BLaER1 (cell line): Measurements from ENCODE around the gene TERT.
"Not testable (repeated sequence)": the region's sequence is repeated elsewhere in the genome, so short reads cannot be mapped to it uniquely, and the experiment has no call there.

Experiments
- H3K27ac ChIP-seq: shearing (Covaris generic); formaldehyde crosslinking; 2 replicates; pipeline ENCODE4 v1.8.1; 2022
- H3K27me3 ChIP-seq: shearing (Covaris generic); formaldehyde crosslinking; 2 replicates; pipeline ENCODE4 v1.8.1; 2022
- H3K36me3 ChIP-seq: shearing (Covaris generic); formaldehyde crosslinking; 2 replicates; pipeline ENCODE4 v1.8.1; 2022
- H3K4me1 ChIP-seq: shearing (Covaris generic); formaldehyde crosslinking; 2 replicates; pipeline ENCODE4 v1.8.1; 2022
- H3K4me2 ChIP-seq: shearing (Covaris generic); formaldehyde crosslinking; 2 replicates; pipeline ENCODE4 v1.8.1; 2022
- H3K4me3 ChIP-seq: shearing (Covaris generic); formaldehyde crosslinking; 2 replicates; pipeline ENCODE4 v1.8.1; 2022
- H3K9ac ChIP-seq: shearing (Covaris generic); formaldehyde crosslinking; 2 replicates; pipeline ENCODE4 v1.8.1; 2022
- H3K9me3 ChIP-seq: shearing (Covaris generic); formaldehyde crosslinking; 2 replicates; pipeline ENCODE4 v1.8.1; 2022
- H4K20me1 ChIP-seq: shearing (Covaris generic); formaldehyde crosslinking; 2 replicates; pipeline ENCODE4 v1.8.1; 2022
- Cebpa-rat ChIP-seq: shearing (Covaris generic); IDR thresholded peaks from 2 replicates; pipeline ENCODE4 v1.8.1; 2022

The TERT gene

DNA sequence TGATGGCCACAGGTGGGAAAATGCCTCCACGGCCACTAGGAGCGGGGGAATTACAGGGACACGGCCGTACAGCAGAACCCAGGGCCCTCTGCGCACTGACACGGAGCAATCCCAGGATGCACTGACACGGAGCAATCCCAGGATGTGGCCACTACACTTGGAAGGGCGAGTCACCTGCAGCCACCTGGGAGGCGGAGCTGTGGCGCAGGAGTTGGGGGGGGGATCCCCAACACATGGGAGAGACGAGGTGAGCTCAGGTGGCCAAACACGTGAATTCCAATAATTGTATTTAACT is 43.3 kb upstream of the TERT start:
- no peak for TF ChIP-seq Cebpa-rat
- Histone ChIP-seq H4K20me1 (peaks cover 99% of the 10 kb centered on the region), H3K27me3 (no peaks in the 10 kb centered on the region), H3K4me3 (no peak overlapping the region), H3K9ac (no peak overlapping the region), H3K4me1 (peaks cover 62% of the 10 kb centered on the region), H3K27ac (no peak overlapping the region), H3K36me3 (peaks cover 99% of the 10 kb centered on the region), H3K9me3 (no peaks in the 10 kb centered on the region), H3K4me2 (peak overlapping the region; percentile 77)

DNA sequence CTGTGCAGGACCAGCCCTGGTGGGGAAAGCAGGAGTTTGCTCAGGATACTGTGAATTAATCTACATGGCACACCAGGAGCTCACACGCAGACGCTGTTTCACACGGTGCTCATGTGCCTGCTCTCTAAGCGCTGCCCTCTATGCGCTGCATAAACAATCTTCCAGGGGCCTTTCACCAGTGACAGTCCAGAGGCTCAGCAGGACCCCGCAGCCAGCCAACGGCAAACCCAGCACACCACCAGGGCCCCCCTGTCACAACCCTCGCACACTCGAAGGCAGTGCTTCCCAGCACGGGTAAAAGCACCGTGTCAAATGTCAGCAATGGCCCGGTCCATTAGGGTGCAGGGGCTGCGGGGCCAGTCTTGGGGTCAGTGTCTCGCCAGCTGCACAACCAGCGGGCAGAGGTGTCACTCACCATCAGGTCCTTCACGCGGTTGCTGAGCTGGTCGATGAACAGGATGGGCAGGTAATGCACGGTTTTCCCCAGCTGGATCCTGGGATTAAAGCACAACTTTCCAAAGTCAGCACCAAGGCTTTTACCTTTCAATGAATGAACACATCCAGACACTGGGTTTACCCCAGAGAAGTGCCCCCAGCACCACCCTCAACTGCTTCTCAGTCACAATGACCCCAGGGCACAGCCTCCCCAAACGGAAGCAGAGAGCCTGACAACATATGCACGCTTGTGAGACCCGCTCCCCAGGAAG is 42.8 kb upstream of the TERT start:
- Histone ChIP-seq H3K4me3 (no peak overlapping the region), H3K27me3 (no peaks in the 10 kb centered on the region), H3K9ac (peak overlapping the region; percentile 42; the same call in 1 of the 2 replicates), H4K20me1 (peaks cover 99% of the 10 kb centered on the region), H3K4me1 (peaks cover 60% of the 10 kb centered on the region), H3K36me3 (peaks cover 99% of the 10 kb centered on the region), H3K4me2 (peak overlapping the region; percentile 77), H3K9me3 (no peaks in the 10 kb centered on the region), H3K27ac (peak overlapping the region; percentile 22; the same call in 1 of the 2 replicates)
- TF ChIP-seq Cebpa-rat: no peak

DNA sequence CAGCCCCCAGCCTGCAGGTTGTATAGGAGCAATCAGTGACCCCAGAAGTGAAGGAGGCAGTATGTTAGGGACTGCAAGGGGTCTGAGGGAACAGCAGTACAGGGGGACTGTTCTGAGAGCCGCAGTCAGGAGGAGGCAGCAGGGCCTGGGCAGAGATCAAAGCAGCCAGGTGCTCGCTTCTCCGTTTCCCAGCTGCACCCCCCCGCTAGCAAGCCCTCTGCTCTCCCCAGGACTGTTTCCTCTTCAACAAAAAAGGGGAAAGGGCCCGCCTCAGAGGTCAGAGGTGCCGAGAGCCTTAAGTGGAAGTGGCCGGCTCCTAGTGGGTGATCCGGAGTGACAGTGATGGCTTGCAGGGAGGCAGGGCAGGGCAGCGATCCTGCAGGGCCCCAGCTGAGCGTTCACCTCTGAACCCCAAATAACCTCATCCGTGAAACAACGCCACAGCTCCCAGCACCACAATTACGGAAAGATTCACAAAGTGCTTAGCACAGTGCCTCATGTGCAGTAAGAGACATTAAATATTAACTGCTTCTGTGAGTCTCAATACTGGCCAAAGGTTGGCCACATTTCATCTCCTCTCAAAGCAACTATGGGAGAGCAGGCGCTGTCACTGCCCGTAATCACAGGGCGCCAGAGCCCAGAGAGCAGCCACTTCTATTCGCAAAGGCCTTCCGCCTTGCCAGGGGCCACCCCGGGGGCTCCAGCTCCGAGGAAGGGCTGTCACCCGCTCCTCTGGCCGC is 42.1 kb upstream of the TERT start:
- H3K4me2 ChIP-seq: peak overlapping the region; percentile 77
- peaks cover 61% of the 10 kb centered on the region for H3K4me1 ChIP-seq
- peaks cover 99% of the 10 kb centered on the region for H3K36me3 ChIP-seq
- 0 out of 2 replicates have a peak overlapping the region, but pooled peaks have one; percentile 14 for H3K4me3 ChIP-seq
- no peaks in the 10 kb centered on the region for H3K27me3 ChIP-seq
- peaks cover 99% of the 10 kb centered on the region for H4K20me1 ChIP-seq
- peak overlapping the region; percentile 32; the same call in 1 of the 2 replicates for H3K27ac ChIP-seq
- H3K9me3 ChIP-seq: no peaks in the 10 kb centered on the region
- TF ChIP-seq Cebpa-rat: no peak
- peak overlapping the region; percentile 42; the same call in 1 of the 2 replicates for H3K9ac ChIP-seq

DNA sequence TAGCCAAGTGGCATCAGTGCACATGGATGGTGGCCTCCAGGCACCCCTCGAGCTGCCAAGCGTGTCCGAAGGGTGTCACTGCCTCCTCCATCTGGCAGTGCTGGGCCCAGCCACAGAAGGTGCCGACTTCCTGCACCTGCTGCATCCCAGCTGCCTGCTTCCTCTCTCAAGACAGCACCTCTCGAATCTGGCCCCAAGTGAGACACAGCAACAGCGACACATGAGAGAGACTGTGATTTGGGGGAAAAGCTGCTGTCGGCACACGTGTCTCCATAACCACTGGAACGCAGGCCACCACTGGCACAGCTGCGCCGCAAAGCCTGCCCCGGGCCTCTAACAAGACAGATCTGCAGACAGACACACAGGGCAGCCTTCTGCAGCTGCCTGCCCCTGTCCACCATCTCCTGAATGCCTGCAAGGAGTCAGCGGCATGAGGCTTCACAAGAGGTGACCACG is 41.3 kb upstream of the TERT start:
- Histone ChIP-seq H3K9me3 (no peaks in the 10 kb centered on the region), H4K20me1 (peaks cover 99% of the 10 kb centered on the region)

DNA sequence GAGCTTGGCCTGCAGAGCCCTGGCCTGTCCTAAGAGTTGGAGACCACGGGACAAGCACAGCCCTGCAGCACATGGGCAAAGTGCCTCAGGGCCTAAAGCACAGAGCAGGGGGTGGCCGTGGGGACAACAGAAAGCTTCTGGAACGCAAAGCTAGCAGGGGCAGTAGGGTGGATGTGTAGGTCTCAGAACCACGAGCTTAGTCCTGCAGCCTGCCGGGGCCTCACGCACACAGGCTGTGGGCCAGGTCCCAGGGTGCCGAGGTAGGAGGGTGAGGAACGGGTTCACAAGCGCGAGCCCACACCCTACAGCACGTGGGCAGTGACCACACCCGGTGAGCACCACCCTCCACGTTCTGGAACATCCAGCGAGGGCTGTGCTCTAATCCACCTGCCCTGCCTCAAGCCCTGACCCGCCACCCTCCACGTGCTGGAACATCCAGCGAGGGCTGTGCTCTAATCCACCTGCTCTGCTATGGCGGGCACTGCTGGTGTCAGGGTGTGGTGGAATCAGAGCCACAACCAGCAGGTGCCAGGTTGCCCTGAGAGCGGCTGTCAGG is 40.8 kb upstream of the TERT start:
- Histone ChIP-seq H3K27ac (peak overlapping the region; percentile 50; the same call in 1 of the 2 replicates), H3K9me3 (no peaks in the 10 kb centered on the region), H4K20me1 (peaks cover 99% of the 10 kb centered on the region), H3K4me3 (no peak overlapping the region), H3K27me3 (no peaks in the 10 kb centered on the region), H3K4me2 (peak overlapping the region; percentile 77), H3K9ac (no peak overlapping the region), H3K4me1 (peaks cover 65% of the 10 kb centered on the region), H3K36me3 (peaks cover 99% of the 10 kb centered on the region)
- no peak for TF ChIP-seq Cebpa-rat

More for the DNA sequence above, 41.3 kb upstream of the TERT start:
- TF ChIP-seq Cebpa-rat: no peak
- no peak overlapping the region for H3K4me3 ChIP-seq
- peak overlapping the region; percentile 50 for H3K27ac ChIP-seq
- H3K9ac ChIP-seq: no peak overlapping the region
- peak overlapping the region; percentile 77 for H3K4me2 ChIP-seq
- no peaks in the 10 kb centered on the region for H3K27me3 ChIP-seq
- H3K36me3 ChIP-seq: peaks cover 99% of the 10 kb centered on the region
- peaks cover 61% of the 10 kb centered on the region for H3K4me1 ChIP-seq

DNA sequence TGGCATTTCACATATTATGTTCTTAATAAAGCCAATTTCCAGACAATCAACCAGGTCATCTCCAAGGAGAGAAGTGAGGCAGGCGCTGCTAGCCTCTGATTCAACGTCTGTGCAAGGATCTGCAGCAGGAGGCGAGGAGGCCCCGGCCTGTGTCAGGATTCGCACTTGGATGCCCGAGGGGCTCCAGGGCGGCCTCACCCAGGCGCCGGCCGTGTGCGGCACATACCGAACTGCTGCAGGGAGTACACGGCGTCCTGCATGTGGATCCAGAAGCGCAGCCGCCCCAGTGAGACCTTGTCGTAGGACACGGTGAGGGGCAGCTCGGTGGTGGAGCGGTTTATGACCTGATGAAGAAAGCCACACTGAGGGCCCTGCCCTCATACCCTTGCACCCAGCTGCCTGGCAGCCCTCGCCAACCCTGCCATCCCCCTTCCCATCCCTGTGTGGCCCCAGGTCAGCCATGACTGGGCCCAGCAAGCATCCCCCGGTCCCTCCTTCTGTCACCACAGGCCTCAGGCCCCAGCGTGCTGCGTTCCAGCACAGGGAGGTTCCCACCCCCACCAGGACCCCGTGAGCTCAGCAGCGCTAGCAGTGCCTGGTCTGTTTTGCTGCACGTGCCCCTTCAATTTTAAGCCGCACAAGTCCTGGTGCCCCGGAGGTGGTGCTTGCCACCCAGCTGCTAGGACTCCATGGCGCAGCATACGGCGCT is 40.1 kb upstream of the TERT start:
- H3K4me3 ChIP-seq: no peak overlapping the region
- peaks cover 99% of the 10 kb centered on the region for H4K20me1 ChIP-seq
- no peaks in the 10 kb centered on the region for H3K9me3 ChIP-seq
- peak overlapping the region; percentile 77 for H3K4me2 ChIP-seq
- TF ChIP-seq Cebpa-rat: no peak
- H3K36me3 ChIP-seq: peaks cover 99% of the 10 kb centered on the region
- no peaks in the 10 kb centered on the region for H3K27me3 ChIP-seq
- H3K4me1 ChIP-seq: peaks cover 65% of the 10 kb centered on the region
- no peak overlapping the region for H3K27ac ChIP-seq
- no peak overlapping the region for H3K9ac ChIP-seq

DNA sequence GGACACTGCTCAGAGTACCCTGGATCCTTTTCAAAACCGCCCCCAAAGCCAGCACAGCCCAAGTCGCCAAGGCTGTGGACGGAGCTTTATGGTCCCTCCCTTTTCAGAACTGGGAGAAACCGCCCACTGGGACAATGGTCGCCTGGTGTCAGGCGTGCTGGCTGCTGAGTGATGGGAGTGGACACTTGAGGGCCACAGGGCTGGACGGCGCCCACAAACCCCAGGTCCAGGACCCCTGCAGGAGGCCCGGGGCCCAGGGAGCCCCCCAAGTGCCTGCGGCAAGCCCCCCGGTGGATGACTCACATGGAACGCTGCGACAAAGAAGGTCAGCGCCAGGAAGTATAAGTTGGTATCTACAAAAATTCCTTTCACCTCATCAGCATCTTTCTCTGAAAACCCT is 39.1 kb upstream of the TERT start:
- Histone ChIP-seq H3K4me1 (peaks cover 65% of the 10 kb centered on the region), H3K27me3 (no peaks in the 10 kb centered on the region), H3K27ac (no peak overlapping the region), H3K9me3 (no peaks in the 10 kb centered on the region), H3K9ac (no peak overlapping the region), H4K20me1 (peaks cover 98% of the 10 kb centered on the region), H3K36me3 (peaks cover 99% of the 10 kb centered on the region), H3K4me2 (no peak overlapping the region), H3K4me3 (no peak overlapping the region)
- TF ChIP-seq Cebpa-rat: no peak

DNA sequence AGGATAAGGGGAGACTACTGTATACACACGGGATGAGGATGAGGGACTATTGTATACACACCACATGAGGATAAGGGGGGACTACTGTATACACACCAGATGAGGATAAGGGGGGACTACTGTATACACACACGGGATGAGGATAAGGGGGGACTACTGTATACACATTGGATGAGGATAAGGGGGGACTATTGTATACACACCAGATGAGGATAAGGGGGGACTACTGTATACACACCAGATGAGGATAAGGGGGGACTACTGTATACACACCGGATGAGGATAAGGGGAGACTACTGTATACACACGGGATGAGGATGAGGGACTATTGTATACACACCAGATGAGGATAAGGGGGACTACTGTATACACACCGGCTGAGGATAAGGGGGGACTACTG is 38.4 kb upstream of the TERT start:
- not testable (repeated sequence) for H3K4me2 ChIP-seq, H3K27me3 ChIP-seq, H3K9me3 ChIP-seq, H3K4me3 ChIP-seq, H3K27ac ChIP-seq, H3K9ac ChIP-seq
- H3K4me1 ChIP-seq: peaks cover 59% of the 10 kb centered on the region
- peaks cover 99% of the 10 kb centered on the region for H3K36me3 ChIP-seq
- H4K20me1 ChIP-seq: peaks cover 98% of the 10 kb centered on the region

DNA sequence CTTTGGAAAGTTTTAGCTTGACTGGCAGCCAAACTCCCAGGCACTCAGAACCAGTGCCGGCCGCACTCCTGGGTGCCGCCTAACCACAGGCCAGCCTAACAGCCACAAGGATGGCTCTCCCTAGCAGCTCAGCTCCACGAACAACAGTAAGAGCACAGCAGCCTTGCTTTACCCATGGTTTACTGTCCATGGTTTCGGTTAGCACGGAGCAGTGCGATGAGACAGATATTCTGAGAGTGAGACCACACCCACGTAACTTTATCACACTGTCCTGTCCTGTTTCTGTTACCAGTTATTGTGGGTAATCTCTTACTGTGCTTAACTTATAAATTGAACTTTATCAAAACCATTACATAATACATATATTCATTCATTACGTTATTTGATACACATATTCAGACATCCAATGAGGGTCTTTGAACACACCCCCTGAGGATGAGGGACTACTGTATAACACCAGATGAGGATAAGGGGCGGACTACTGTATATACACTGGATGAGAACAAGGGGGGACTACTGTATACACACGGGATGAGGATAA is 37.7 kb upstream of the TERT start:
- Histone ChIP-seq H3K36me3 (peaks cover 94% of the 10 kb centered on the region), H3K9ac (no peak overlapping the region)

More for the DNA sequence above, 37.7 kb upstream of the TERT start:
- TF ChIP-seq Cebpa-rat: no peak
- no peaks in the 10 kb centered on the region for H3K27me3 ChIP-seq
- H4K20me1 ChIP-seq: peaks cover 97% of the 10 kb centered on the region
- H3K4me3 ChIP-seq: no peak overlapping the region
- H3K4me2 ChIP-seq: peak overlapping the region; percentile 65
- H3K27ac ChIP-seq: no peak overlapping the region
- no peaks in the 10 kb centered on the region for H3K9me3 ChIP-seq
- peaks cover 51% of the 10 kb centered on the region for H3K4me1 ChIP-seq
